Breast epithelium (tissue), 3 donors: Measurements from ENCODE around the gene CDKL1.

Experiments
- POLR2A ChIP-seq: fragments of 450-650 bp; IDR thresholded peaks from one replicate; pipeline ENCODE4 v1.6.1; 2016; ENCODE audit warnings: antibody characterized with exemption, mild to moderate bottlenecking, moderate library complexity
- POLR2AphosphoS5 ChIP-seq, 3 donors: sonication (generic); formaldehyde crosslinking; IDR thresholded peaks; one replicate each; pipeline ENCODE4 v1.6.1; 2017; ENCODE audit warnings: antibody characterized with exemption in 3 of 3
- TF ChIP-seq, protein P1 (sequence below), 3 donors: fragments of 450-650 bp; IDR thresholded peaks; one replicate each; pipeline ENCODE4 v1.5.1; 2016 to 2017; ENCODE audit warnings: antibody characterized with exemption in 3 of 3, mild to moderate bottlenecking in 3 of 3, moderate library complexity in 3 of 3

DNA sequence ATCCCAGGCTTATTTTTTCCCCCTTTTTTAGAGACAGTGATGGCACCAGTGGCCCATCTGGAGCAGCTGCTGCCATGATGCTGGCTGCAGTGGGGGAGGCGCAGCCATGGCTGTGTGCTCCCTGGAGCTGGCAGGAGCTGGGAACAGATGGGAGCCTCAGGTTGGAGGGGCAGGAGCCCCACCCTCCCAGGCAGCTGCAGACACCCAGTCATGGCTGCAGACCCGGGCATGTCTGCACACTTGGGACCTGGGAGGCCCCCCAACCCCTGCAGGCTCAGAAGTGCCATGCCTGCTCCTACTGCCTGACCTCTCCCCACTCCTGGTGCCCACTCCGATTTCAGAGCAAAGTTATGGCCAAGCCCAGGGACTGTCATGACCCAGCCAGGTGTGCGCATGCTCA, 25.1 kb downstream of the CDKL1 start:
- TF ChIP-seq, protein P1, sequence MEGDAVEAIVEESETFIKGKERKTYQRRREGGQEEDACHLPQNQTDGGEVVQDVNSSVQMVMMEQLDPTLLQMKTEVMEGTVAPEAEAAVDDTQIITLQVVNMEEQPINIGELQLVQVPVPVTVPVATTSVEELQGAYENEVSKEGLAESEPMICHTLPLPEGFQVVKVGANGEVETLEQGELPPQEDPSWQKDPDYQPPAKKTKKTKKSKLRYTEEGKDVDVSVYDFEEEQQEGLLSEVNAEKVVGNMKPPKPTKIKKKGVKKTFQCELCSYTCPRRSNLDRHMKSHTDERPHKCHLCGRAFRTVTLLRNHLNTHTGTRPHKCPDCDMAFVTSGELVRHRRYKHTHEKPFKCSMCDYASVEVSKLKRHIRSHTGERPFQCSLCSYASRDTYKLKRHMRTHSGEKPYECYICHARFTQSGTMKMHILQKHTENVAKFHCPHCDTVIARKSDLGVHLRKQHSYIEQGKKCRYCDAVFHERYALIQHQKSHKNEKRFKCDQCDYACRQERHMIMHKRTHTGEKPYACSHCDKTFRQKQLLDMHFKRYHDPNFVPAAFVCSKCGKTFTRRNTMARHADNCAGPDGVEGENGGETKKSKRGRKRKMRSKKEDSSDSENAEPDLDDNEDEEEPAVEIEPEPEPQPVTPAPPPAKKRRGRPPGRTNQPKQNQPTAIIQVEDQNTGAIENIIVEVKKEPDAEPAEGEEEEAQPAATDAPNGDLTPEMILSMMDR (IDR thresholded peaks at IDR 0.05): no peak
- TF ChIP-seq POLR2AphosphoS5 (IDR thresholded peaks at IDR 0.05): no peak
- no peak for TF ChIP-seq POLR2A
